ENCODE data around the gene CRABP2.

- TF ChIP-seq, protein P1, sequence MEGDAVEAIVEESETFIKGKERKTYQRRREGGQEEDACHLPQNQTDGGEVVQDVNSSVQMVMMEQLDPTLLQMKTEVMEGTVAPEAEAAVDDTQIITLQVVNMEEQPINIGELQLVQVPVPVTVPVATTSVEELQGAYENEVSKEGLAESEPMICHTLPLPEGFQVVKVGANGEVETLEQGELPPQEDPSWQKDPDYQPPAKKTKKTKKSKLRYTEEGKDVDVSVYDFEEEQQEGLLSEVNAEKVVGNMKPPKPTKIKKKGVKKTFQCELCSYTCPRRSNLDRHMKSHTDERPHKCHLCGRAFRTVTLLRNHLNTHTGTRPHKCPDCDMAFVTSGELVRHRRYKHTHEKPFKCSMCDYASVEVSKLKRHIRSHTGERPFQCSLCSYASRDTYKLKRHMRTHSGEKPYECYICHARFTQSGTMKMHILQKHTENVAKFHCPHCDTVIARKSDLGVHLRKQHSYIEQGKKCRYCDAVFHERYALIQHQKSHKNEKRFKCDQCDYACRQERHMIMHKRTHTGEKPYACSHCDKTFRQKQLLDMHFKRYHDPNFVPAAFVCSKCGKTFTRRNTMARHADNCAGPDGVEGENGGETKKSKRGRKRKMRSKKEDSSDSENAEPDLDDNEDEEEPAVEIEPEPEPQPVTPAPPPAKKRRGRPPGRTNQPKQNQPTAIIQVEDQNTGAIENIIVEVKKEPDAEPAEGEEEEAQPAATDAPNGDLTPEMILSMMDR (IDR thresholded peaks at IDR 0.05; ENCODE audit: borderline replicate concordance, extremely low read depth, low read length, poor library complexity, severe bottlenecking) = no peak
- no peak for TF ChIP-seq EZH2 (IDR thresholded peaks at IDR 0.05; ENCODE audit: borderline replicate concordance, low read depth, low read length, severe bottlenecking)
Measured at GRCh38 chr1:156704166-156704711, 1.1 kb downstream of the CRABP2 start.
